Dedifferentiated amniotic fluid mesenchymal stem cell (primary cell): ENCODE data around the gene IRF9.

Source experiments
- DNase-seq: peaks from one replicate; pipeline ENCODE4 v3.0.0-alpha.2; 2016; ENCODE audit errors: extremely low spot score

Gene IRF9

GRCh38 chr14:24160850-24161804, at the start of gene IRF9:
Gene IRF9, plus strand, starts transcription at chr14:24161265. Its CDS starts 880 bp downstream, at chr14:24162145.
- DNase-seq = peak; percentile 86

GRCh38 chr14:24113379-24113800, 47.7 kb upstream of the IRF9 start:
- DNase-seq = no peak

GRCh38 chr14:24113801-24114531, 47.1 kb upstream of the IRF9 start:
- DNase-seq = peak; percentile 69

GRCh38 chr14:24114532-24115421, 46.3 kb upstream of the IRF9 start, which contains the start of the genes DCAF11 and NRL:
Gene DCAF11, plus strand, starts transcription at chr14:24114777. Its CDS starts 818 bp downstream, at chr14:24115595.
Gene NRL, minus strand, starts transcription at chr14:24114949. Its CDS starts 32,101 bp downstream, at chr14:24082848.
- peak; percentile 100 for DNase-seq

- DNase-seq = no peak
Observed at GRCh38 chr14:24115422-24116127, 45.5 kb upstream of the IRF9 start.

GRCh38 chr14:24116128-24116814, 44.8 kb upstream of the IRF9 start:
- no peak for DNase-seq

- DNase-seq = no peak
Observed at GRCh38 chr14:24117179-24117578, 43.9 kb upstream of the IRF9 start.

- no peak for DNase-seq
Observed at GRCh38 chr14:24119691-24120090, 41.4 kb upstream of the IRF9 start.

- no peak for DNase-seq
Observed at GRCh38 chr14:24121210-24121609, 39.9 kb upstream of the IRF9 start.

- no peak for DNase-seq
Observed at GRCh38 chr14:24122416-24122815, 38.6 kb upstream of the IRF9 start.

- DNase-seq = no peak
Observed at GRCh38 chr14:24122898-24123297, 38.2 kb upstream of the IRF9 start.

GRCh38 chr14:24123424-24124417, 37.3 kb upstream of the IRF9 start:
- DNase-seq = no peak

GRCh38 chr14:24126939-24127338, 34.1 kb upstream of the IRF9 start:
- DNase-seq = no peak

GRCh38 chr14:24127673-24128072, 33.4 kb upstream of the IRF9 start:
- no peak for DNase-seq

GRCh38 chr14:24129410-24129998, 31.6 kb upstream of the IRF9 start:
- DNase-seq = no peak

GRCh38 chr14:24130380-24130716, 30.7 kb upstream of the IRF9 start, which contains the start of gene FITM1:
Gene FITM1, plus strand, starts transcription at chr14:24130659. Its CDS starts 905 bp downstream, at chr14:24131564.
- no peak for DNase-seq

- DNase-seq = no peak
Observed at GRCh38 chr14:24130717-24131548, 30.1 kb upstream of the IRF9 start.

- no peak for DNase-seq
Observed at GRCh38 chr14:24131549-24131966, 29.5 kb upstream of the IRF9 start.
